ENCODE data around the gene MED12L. TPM values are rescaled to one million over a fixed set of nuclear protein-coding genes. Genes with fewer than 3 reads are reported as not detected.
"Not testable (repeated sequence)": the region's sequence is repeated elsewhere in the genome, so short reads cannot be mapped to it uniquely, and the experiment has no call there.

Gene MED12L
- polyA plus RNA-seq, 1 donor from 2014 or later, result 28.5 TPM

GRCh38 chr3:151392191-151392590 is 306.7 kb downstream of the MED12L start:
- H3F3A ChIP-seq (ENCODE audit: insufficient read depth, low read length, poor library complexity, severe bottlenecking); H3K27me3 ChIP-seq (ENCODE audit: insufficient read depth, low read depth, low read length); H4K20me1 ChIP-seq (ENCODE audit: insufficient read depth); H3K9ac ChIP-seq (ENCODE audit: low read length); H3K4me3 ChIP-seq (ENCODE audit: low read length); H2AFZ ChIP-seq (ENCODE audit: low read depth, low read length); H3K79me2 ChIP-seq (replicated peaks; ENCODE audit: insufficient read depth, low read length); H3K9me2 ChIP-seq (ENCODE audit: insufficient read depth, low read length); H3K9me3 ChIP-seq (ENCODE audit: low read length); H3K27ac ChIP-seq (ENCODE audit: low read length); H3K4me2 ChIP-seq (ENCODE audit: low read length): not testable (repeated sequence)
- H3K36me3 ChIP-seq (ENCODE audit: insufficient read depth, low read length), result peaks cover 11% of the 10 kb centered on the region

GRCh38 chr3:151393146-151393830 is 307.8 kb downstream of the MED12L start:
- Histone ChIP-seq H3K27ac (ENCODE audit: low read length) (no peak overlapping the region), H3K4me2 (ENCODE audit: low read length) (no peak overlapping the region)
- TF ChIP-seq EP300 (conservative IDR thresholded peaks at IDR 0.05; ENCODE audit: poor library complexity, severe bottlenecking) (no peak), POLR2AphosphoS5 (IDR thresholded peaks at IDR 0.05) (no peak), RAD21 (conservative IDR thresholded peaks at IDR 0.05) (no peak), SMC3 (conservative IDR thresholded peaks at IDR 0.05; ENCODE audit: poor library complexity) (no peak)

GRCh38 chr3:151393941-151394340 is 308.5 kb downstream of the MED12L start:
- TF ChIP-seq REST (IDR thresholded peaks at IDR 0.05; ENCODE audit: borderline replicate concordance) (no peak), TAF1 (IDR thresholded peaks at IDR 0.05; ENCODE audit: low read depth) (no peak), POLR2AphosphoS5 (IDR thresholded peaks at IDR 0.05) (no peak), CTCF (IDR thresholded peaks at IDR 0.05; ENCODE audit: poor library complexity, severe bottlenecking) (no peak), SMC3 (conservative IDR thresholded peaks at IDR 0.05; ENCODE audit: poor library complexity) (no peak), EZH2 (IDR thresholded peaks at IDR 0.05; ENCODE audit: borderline replicate concordance, insufficient read depth, low read length, poor library complexity, severe bottlenecking) (no peak), MXI1 (conservative IDR thresholded peaks at IDR 0.05; ENCODE audit: poor library complexity, severe bottlenecking) (no peak), EP300 (conservative IDR thresholded peaks at IDR 0.05; ENCODE audit: poor library complexity, severe bottlenecking) (no peak), RAD21 (conservative IDR thresholded peaks at IDR 0.05) (no peak)
- Histone ChIP-seq H3K9me3 (ENCODE audit: low read length) (no peaks in the 10 kb centered on the region), H3K4me2 (ENCODE audit: low read length) (no peak overlapping the region)

More at GRCh38 chr3:151393146-151393830, 307.8 kb downstream of the MED12L start:
- Histone ChIP-seq H2AFZ (ENCODE audit: low read depth, low read length) (no peak overlapping the region), H4K20me1 (ENCODE audit: insufficient read depth) (no peaks in the 10 kb centered on the region), H3K9me3 (ENCODE audit: low read length) (no peaks in the 10 kb centered on the region), H3K27me3 (ENCODE audit: insufficient read depth, low read depth, low read length) (no peaks in the 10 kb centered on the region), H3K9me2 (ENCODE audit: insufficient read depth, low read length) (no peaks in the 10 kb centered on the region), H3K36me3 (ENCODE audit: insufficient read depth, low read length) (peaks cover 13% of the 10 kb centered on the region), H3K79me2 (replicated peaks; ENCODE audit: insufficient read depth, low read length) (no peaks in the 10 kb centered on the region), H3K9ac (ENCODE audit: low read length) (no peak overlapping the region), H3F3A (ENCODE audit: insufficient read depth, low read length, poor library complexity, severe bottlenecking) (no peaks in the 10 kb centered on the region), H3K4me3 (ENCODE audit: low read length) (no peak overlapping the region)

More at GRCh38 chr3:151393941-151394340, 308.5 kb downstream of the MED12L start:
- H3K79me2 ChIP-seq (replicated peaks; ENCODE audit: insufficient read depth, low read length), result no peaks in the 10 kb centered on the region
- peaks cover 15% of the 10 kb centered on the region for H3K36me3 ChIP-seq (ENCODE audit: insufficient read depth, low read length)
- no peaks in the 10 kb centered on the region for H3K27me3 ChIP-seq (ENCODE audit: insufficient read depth, low read depth, low read length)
- H3K9me2 ChIP-seq (ENCODE audit: insufficient read depth, low read length), result no peaks in the 10 kb centered on the region
- H3K4me3 ChIP-seq (ENCODE audit: low read length), result no peak overlapping the region
- H3K9ac ChIP-seq (ENCODE audit: low read length), result no peak overlapping the region
- H3F3A ChIP-seq (ENCODE audit: insufficient read depth, low read length, poor library complexity, severe bottlenecking), result no peaks in the 10 kb centered on the region
- H2AFZ ChIP-seq (ENCODE audit: low read depth, low read length), result no peak overlapping the region
- H4K20me1 ChIP-seq (ENCODE audit: insufficient read depth), result no peaks in the 10 kb centered on the region
- no peak overlapping the region for H3K27ac ChIP-seq (ENCODE audit: low read length)
